ENCODE measurements around the gene VAX1. TPM values are rescaled to one million over a fixed set of nuclear protein-coding genes. Genes with fewer than 3 reads are reported as not detected.
"Not testable (repeated sequence)": the region's sequence is repeated elsewhere in the genome, so short reads cannot be mapped to it uniquely, and the experiment has no call there.

The VAX1 gene, protein sequence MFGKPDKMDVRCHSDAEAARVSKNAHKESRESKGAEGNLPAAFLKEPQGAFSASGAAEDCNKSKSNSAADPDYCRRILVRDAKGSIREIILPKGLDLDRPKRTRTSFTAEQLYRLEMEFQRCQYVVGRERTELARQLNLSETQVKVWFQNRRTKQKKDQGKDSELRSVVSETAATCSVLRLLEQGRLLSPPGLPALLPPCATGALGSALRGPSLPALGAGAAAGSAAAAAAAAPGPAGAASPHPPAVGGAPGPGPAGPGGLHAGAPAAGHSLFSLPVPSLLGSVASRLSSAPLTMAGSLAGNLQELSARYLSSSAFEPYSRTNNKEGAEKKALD
- polyA plus RNA-seq (ENCODE audit: insufficient read length in 4 of 4) = under 1 TPM in 1 of 4 donors, not detected in 3; 0.01 TPM

DNA sequence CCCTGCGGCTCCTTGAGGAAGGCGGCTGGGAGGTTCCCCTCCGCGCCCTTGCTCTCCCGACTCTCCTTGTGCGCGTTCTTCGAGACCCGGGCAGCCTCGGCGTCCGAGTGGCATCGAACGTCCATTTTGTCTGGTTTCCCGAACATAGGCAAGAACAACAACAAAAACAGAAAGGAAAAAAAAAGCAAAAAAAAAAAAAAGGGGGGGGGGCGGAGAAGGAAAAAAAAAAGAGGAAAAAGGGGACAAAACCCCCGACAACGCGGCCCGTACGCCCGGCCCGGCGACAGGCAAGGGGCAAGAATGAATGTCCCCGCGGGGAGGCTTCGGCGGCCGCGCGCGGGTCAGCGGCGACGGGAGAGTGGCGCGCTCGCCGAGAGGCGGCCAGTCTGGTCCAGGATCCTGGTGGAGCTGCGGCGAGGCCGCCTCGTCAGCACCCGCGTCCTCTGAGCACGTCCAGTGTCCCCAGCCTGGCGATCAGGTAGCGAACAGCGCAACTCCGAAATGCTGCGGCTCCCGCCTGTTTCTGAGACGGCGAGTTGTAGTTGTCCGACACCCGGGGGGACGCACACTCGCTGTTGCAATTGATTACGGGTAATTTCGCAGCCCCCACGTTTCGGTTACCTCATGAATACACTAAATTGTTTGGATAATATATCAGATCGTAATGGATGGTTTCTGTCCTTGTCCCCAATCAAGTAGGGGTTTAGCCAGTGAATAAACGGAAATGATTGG is at the start of gene VAX1:
VAX1 (minus strand) TSS at position 360 of the 732 bp plus-strand sequence; CDS start at position 146, 214 bp downstream.
- no peak for DNase-seq (ENCODE audit: low read depth in 4 of 4, low spot score in 3 of 4)

DNA sequence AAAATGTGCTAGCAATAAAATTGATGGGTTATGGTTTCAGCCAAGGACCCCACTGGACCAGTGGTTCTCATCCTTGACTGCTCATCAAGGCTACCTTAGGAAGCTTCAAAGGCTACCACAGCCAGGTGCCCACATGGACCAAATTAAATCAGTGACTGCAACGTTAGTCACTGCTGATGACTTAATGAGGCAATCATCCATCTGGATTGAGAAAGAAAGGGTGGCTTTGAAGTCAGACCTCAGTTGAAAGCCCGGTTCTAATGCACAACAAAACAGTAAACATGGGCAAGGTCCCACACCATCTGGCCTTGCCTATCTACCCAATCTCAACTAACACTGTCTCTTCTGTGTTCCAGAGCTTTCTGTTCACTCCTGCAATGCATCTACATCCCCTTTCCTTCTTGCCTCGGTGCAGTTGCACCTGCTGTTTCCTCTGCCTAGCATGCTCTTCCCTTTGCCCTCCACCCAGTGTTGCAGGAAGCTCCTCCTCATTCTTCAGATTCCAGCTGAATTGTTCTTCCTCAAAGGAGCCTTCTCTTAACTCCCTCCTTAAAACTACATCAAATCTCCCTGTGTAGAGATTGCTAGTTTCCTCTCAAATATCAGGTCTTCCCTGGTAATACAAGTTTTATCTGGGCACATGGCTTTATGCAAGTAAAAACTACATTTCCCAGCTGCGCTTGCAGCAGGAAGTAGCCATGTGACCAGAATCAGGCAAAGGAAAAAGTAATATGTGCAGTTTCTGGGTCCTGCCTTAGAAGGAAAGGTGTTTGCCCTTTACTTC is 49.0 kb upstream of the VAX1 start:
- no peak for DNase-seq (ENCODE audit: low read depth in 4 of 4, low spot score in 3 of 4)

DNA sequence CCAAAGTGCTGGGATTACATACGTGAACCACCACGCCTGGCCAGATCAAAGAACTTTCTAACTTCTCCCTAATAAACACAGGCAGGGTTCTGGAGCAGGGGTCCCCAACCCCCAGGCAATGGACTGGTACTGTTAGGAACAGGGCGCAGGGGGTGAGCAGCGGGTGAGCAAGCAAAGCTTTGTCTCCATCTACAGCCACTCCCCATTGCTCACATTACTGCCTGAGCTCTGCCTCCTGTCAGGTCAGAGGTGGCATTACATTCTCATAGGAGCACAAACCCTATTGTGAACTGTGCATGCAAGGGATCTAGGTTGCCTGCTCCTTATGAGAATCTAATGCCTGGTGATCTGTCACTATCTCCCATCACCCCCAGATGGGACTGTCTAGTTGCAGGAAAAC is 47.7 kb upstream of the VAX1 start:
- not testable (repeated sequence) for DNase-seq (ENCODE audit: low read depth in 4 of 4, low spot score in 3 of 4)

DNA sequence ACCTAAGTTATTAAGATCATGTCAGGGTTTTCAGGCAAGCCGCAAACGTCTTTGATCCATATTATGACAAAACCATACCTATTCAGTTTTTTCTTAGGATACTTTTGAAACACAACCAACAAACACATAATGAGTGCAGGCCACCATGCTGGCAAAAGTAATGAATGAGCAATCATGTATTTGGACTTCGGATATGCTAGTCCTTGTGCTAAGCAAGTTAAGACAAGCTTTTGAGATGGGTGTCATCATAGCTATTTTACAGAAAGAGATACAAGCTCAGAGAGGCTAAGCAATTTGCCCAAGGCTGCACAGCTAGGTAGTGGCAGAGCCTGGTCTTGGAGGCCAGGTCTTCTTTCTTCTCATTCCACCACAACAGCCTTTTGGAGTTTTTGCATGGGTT is 46.8 kb upstream of the VAX1 start:
- no peak for DNase-seq (ENCODE audit: low read depth in 4 of 4, low spot score in 3 of 4)

DNA sequence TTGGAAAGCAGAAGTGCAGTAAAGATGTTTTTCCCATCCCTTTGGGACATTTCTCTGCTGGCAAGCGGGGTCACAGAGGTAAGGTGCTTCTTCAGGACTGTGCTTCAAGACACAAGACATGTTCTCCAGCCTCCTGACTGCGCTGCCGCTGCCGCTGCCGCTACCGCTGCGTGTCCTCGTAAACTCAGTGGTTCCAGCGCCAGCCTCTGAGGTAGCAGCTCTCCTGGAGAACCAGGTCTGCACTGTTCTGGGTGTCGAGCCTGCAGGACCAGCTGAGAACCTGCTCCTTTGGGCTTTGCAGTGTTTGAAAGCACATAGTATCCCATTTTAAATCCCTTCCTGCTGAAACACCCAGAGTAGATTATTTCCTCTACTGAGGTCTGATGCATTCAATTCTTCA is 46.2 kb upstream of the VAX1 start:
- no peak for DNase-seq (ENCODE audit: low read depth in 4 of 4, low spot score in 3 of 4)

DNA sequence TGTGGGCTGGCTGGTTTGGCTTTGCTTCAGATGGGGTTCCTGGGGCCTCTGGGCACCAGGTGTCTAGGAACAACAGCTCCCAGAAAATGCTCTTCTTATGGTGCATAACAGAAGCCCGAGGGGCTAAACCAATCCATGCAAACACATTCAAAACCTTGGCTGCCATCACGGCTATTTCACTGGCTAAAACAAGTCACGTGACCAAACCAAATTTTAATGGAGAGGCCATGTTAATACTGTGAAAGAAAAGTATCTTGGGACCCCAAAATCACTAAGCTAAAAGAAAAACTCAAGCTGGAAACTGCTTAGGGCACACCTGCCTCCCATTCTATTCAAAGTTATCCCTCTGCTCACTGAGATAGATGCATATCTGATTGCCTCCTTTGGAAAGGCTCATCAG is 40.1 kb upstream of the VAX1 start:
- no peak for DNase-seq (ENCODE audit: low read depth in 4 of 4, low spot score in 3 of 4)

DNA sequence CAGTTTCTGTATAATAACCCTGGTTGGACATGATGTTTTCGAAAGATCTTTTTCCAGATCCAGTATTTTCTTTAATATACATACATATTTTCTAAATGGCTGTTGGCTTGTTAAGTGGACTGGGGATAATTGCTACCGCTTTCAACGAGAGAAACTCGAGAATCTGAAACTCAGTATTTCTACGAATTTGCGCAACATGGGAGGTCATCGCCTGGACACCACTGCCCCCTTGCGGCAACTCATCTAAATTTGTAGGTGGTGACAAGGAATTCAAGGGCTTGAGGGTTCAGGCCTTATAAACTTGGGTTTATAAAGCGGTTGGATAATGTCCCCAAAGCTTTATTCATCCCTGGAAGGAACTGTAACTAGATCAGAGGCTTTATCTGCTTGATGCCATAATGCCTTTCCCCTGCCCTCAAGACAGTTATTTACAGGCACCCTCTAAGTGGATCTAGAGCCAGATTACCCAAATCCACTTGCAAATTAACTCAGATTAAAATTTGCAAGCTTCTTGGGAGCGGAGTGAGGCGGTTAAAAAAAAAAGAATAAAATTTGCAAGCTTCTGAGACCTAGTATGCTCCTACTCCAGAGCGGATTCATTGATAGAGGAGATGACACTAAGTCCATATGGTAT is 37.9 kb upstream of the VAX1 start:
- peak in 1 of 4 donors; percentile 61 for DNase-seq (ENCODE audit: low read depth in 4 of 4, low spot score in 3 of 4)

DNA sequence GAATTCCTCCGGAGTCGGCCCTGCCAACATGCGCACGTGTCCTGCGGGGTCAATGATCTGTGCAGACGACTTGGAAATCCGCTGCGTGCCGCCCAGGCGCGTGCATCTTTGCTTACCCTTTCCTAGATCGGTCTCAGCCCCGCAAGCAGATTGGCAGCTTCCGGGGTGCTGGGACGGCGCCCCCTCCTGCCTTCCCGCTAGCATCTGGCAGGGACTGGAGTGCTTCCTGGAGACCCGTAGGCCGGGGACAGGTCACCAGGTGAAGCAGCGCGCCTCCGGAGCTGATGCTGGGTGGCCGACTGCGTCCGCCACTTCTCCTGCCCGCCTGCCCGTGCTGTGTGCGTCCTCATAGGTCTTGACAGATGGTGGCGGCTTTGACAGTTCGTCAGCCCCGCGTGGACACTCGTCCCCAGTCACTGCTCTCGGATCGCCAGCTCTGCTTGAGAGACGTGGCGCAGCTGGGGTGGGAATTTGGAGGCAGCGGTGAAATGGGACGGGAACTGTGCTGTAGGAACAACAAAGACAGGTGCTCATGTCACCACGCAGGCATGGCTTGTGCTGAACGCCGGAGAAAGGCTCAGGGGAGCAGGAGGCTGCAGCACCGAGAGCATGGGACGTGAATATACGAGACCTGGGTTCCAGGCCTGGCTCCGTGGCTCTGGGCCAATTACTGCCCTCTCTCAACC is 37.3 kb upstream of the VAX1 start:
- DNase-seq (ENCODE audit: low read depth in 4 of 4, low spot score in 3 of 4) = no peak

DNA sequence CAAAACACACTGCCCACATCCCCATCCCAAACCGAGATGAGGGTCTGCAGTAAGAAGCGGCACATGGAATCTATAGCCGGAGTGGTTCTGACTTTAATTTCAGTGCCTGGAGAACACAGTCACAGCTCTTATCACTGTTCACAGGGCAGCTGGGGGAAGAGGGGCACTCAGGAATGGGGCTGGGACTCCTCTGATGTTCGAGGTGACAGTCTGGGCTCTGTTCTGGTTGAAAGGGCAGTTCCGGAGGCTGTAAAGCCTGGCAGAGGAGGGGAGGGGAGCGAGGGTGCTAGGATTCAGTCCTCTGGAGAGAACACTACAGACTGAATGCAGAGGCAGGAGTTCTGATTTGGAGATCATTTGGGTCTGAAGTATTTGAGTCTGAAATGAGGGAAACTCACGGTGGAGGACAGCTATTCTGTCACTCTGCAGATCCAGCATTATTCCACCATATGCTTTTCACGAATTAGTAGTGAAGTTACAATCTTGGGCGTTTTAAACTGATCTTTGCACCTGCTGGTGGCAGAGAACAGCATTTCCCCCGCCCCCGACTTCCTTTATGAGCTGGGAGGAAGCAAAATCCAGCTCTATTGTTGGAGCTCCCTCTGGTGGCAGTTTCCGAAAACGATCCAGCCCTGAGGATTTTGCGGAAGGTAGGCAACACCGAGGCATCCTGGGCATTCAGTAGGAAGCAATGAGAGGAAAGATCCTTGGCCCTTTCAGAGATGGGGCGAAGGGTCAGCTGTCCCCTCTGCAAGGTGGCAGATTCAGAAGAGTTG is 36.6 kb upstream of the VAX1 start:
- peak in 3 of 4 donors; percentile 77 to 88 (median 82) for DNase-seq (ENCODE audit: low read depth in 4 of 4, low spot score in 3 of 4)

DNA sequence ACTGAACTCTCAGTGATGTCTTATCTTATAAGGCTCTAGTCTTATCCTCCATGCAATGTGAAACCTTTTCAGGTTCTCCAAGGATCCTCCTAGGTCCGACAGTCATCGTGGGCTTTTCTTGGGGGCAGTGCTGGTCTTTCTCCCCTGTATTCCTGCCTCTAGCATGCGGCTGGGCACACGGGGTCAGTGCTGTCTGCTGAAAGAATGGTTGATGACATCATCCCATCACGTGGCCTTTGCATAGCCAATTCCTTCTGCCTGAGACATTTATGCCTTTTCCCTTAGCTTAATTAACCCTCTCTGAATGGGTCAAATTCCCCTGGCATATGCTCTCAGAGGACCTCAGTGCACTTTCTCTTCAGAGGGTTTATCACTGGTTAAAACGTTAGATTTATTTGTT is 32.2 kb upstream of the VAX1 start:
- DNase-seq (ENCODE audit: low read depth in 4 of 4, low spot score in 3 of 4) = no peak

DNA sequence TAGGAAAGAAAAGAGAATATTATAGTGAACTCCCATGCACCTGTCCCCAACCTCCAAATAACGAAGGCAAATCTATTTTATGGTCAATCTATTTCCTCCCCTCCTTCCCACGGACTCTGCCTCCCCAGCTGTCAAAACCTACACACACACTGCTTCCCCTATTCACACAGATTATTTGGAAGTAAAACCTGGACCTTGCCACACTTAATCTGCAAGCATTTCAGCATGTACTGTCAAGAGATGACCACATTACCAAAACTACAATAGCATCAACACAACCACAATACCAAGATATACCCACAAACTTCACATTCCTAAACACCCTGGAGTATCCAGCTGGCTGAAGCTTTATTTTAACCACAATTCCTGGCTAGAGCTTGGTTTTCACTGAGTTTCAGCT is 31.4 kb upstream of the VAX1 start:
- no peak for DNase-seq (ENCODE audit: low read depth in 4 of 4, low spot score in 3 of 4)

DNA sequence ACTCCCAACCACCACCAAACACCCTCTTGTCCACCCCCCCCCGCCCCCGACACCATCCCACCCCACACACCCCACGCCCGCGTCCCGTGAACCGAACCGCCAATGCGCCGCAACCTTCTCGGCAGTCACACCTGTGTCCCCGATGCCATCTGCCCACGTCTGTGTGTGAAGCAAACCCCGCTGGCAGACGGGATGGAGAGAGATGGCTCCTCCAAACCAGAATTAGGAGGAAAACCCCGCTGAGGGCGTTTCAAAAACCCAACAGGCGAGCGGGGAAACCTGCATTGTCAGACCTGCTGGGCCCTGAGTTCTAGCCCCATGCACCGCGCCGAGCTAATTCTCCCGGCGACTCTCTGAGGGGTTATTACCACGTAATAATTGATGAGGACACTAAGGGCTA is 30.7 kb upstream of the VAX1 start:
- DNase-seq (ENCODE audit: low read depth in 4 of 4, low spot score in 3 of 4) = no peak

DNA sequence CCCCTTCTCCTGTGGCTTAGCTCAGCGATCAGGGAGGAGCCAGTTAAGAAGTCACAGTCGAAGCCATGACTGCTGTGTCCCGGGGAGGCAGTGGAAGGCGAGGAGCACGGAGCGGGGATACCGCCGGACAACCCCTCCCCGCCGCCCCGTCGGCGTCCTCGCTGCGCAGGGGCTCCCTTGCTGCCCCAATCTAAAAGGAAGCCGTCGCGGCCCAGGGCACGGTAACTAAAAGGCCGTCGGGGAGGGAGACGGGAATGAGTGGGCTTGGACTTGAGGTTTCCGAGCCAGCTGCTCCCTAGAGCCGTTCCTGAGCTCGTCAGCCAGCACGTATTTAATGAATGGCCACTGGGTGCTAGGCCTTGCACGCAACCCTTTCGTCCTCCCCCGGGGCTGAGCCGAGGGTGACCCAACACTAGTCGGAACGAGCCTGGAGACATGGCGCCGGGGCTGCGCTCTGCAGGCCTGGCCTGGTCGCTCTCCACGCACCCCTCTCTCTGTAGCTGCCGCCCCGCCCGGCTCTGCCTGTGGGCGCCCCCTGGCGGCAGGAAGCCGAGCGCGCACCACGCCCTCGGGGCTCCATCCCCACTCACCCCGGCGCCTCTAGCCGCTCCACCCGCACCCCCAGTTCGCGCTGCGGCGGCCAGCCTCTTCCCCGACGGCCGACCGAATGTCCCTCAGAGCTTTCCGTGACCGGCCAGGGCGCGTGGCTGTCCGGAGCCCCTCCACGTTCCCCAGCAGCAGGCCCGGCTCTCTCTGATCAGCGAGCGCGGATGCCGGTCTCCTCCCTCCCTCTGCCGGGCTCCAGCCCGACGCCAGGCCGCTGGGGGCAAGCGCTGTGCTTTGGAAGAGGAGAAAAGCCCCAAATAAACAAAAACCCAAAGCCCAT is 30.0 kb upstream of the VAX1 start:
- DNase-seq (ENCODE audit: low read depth in 4 of 4, low spot score in 3 of 4) = no peak

DNA sequence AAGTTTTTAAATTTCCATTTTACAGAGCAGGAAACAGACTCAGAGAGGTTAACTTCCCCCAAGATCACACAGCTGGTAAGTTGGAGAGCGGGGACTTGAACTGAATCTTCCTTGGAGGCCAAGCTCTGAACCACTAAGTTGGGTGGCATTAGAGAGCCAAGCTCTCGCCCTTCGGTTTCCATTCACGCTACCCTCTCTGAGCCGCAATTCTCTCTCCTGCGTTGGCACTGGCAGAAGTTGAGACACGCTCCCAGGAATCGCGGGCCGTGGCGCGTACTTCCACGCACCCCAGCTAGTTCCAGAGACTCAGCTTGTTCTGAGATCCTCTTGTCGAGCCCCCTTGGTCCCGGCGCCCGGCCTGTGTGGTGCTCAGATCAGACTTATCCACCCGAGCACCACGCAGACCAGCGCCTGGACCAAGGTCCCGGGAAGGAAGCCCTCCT is 29.3 kb upstream of the VAX1 start:
- no peak for DNase-seq (ENCODE audit: low read depth in 4 of 4, low spot score in 3 of 4)

DNA sequence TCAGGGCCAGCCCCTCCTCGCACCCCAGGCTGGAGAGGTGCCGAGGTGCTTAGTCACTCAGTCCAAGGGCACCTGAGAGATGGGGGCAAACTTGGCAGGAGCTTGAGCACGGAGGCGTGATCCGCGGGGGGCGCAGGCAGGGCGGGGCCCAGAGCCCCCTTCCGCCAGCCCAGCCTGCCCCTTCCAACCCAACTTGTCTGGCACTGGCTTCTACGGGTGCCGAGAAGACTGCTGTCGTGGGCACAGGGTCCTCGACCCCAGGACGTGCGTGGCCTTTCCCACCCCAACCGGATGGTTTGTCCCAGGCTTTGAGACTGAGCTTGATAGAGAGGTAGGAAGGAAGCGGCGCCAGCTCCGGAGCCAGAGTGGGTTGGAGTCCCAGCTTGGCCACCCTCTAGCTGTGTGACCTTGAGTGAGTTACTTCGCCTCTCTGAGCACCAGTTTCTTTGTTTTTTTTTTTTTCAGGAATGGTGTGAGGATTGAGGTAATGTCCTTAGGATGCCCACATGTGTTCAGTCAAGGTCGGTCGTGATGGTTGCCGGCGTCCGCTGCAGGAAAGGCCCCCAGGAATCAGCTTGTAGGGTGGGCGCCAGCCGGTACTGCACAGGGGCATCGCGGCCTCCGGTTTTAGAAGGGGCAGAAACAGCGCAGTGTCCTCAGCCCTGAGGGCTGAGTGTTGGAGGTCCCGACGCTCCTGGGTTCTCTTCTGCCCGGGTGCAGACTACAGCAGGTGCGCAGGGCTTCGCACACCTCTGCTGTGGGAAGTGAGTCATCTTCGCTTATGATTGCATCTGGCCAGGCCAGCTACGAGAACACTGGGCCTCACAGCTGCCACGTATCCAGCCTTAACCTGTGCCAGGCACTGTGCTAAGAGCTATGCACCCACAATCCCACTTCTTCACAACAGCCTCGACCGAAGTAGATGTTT is 28.6 kb upstream of the VAX1 start:
- DNase-seq (ENCODE audit: low read depth in 4 of 4, low spot score in 3 of 4) = no peak

DNA sequence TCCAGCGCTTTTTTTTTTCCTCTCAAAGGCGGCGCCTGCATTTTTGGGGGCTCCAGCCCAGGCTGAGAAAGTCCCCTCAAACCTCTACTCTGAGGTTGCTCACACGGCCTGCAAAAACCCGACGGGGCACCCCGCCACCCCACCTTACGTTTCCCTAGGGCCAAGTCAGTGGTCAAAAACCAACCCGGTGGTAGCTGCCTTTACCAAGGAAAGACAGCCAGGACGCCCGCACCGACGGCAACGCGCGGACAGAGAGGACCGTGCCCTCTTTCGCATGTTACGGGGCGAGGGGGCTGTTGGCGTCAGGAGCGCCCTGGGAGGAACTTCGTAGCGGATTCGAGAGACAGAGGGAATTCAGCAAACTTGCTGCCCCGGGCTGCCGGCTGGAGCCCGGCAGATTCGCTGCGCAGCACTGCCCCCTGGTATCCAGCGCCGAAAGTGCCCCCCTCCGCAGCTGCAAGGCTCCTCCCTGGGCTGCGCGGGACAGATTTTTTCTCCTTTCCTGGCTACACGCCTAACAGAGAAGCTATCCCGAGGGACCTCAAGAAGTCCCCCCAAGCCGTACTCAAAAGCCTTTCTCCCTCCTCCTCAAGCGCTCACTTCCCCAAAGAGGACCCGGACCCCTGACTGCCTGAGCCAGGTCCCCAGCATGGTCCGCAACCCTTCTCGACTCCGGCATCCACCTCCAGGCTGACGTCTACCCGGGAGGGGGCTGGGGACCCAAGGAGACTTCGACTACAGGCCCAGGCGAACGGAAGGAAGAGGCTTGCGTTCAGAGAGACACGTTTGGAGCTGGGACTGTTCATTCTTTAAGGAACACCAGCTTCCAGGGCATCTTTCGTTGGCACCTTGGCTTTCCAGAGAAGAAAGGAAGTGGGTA is 27.7 kb upstream of the VAX1 start:
- no peak for DNase-seq (ENCODE audit: low read depth in 4 of 4, low spot score in 3 of 4)

All from right renal pelvis (tissue), 4 donors.